ENCODE data around the gene TPD52L2. TPM values are rescaled to one million over a fixed set of nuclear protein-coding genes. Genes with fewer than 3 reads are reported as not detected.

Gene TPD52L2
- total RNA-seq: 124 and 128 TPM in 2 replicates

GRCh38 chr20:63864978-63865640, at the start of gene TPD52L2:
Gene TPD52L2 (plus strand): TSS chr20:63865270. CDS start chr20:63865366, 96 bp downstream.

DNA sequence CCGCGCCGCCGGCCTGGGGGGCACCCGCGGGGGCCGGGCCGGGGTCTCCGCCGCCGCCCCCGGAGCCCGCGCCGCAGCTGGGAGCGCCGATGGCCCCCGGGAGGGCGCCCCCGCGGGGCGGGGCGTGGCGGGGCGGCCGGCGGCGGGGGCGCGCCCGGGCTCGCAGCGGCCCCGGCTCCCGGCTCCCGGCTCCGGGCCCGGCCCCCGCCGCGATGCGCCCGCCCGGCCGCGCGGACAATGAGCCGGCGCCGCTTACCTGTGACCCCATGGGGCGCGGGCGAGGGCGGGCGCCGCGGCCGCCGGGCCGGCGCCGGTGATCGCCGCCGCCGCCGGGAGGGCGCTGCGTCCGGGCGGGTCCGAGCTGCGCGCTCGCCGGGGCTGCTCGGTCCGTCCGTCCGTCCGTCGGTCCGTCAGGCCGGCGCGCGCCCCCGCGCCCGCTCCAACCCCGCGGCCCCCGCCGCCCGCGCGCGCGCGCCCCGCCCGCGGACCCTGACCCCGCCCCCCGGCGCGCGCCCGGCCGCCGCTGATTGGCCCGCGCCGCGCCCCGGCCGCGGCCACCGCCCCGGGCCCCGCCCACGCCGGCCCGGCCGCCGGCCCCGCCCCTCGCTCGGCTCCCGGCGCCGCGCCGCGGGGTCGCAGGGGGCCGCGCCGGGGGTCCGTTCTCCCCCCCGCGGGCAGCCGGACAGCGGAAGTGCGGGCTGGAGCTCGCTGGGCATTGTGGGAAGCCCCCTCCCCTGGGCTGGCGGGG, 34.1 kb upstream of the TPD52L2 start, which contains the start of gene ZBTB46:
Gene ZBTB46 (minus strand): TSS at position 424 of the 748 bp plus-strand sequence. CDS start 40,507 bp downstream, outside the sequence.

GRCh38 chr20:63861365-63861934, 3.6 kb upstream of the TPD52L2 start, which contains the start of gene ABHD16B:
Gene ABHD16B (plus strand): TSS chr20:63861498. CDS start chr20:63861541, 43 bp downstream.

DNA sequence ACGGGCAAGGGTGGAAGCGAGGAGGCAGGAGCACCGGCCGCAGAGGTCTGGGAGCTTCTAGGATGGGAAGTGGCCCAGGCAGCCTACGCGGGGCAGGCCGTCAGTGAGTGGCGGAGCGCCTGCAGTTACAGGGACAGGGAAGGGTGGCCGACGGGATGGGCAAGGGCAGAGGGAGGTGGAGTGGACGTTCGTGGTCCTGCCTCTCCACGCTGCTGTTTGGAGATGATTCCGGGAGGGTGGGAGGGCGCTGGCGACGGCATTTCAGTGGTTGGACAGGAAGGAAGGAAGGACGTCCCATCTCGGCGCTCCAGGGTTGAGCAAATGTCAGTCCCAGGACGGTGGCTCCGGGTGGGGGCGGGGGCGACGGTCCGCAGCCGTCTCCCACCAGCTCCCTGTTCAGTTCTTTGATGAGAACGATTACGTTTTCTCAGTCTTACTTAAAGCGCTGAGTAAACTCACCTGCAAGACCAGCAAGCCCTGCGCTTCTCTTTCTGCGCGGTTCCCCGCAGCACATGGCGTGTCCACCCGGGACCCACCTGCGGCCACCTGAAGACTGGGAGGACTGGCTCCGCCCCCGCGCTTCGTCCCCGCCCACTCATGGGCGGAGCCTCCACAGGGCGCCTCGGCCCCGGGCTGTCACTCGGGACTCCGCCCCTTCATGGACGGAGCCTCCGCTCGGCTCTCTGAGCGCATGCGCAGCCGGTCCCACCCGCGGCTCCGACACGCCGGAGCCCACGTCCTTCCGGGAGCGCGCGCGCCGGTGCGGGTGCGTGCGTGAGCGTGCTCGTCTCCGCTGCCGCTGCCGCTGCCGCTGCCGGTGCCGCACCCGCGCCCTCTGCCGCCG, 29.5 kb downstream of the TPD52L2 start, which contains the start of gene DNAJC5:
Gene DNAJC5 (plus strand): TSS at position 769 of the 844 bp plus-strand sequence. CDS start 33,220 bp downstream, outside the sequence.

Other genes starting within 250 kb of the TPD52L2 start
- 9.2 and 10.9 TPM in 2 replicates for gene GMEB2, start 238.2 kb upstream of the TPD52L2 start, total RNA-seq
- gene STMN3, start 211.8 kb upstream of the TPD52L2 start, total RNA-seq: 62.0 and 67.4 TPM in 2 replicates
- gene RTEL1, start 207.0 kb upstream of the TPD52L2 start, total RNA-seq: 14.9 and 20.7 TPM in 2 replicates
- gene TNFRSF6B, start 168.6 kb upstream of the TPD52L2 start, total RNA-seq: 227 and 246 TPM in 2 replicates
- 36.8 and 41.2 TPM in 2 replicates for gene ARFRP1, start 157.3 kb upstream of the TPD52L2 start, total RNA-seq
- gene ZGPAT, start 157.2 kb upstream of the TPD52L2 start, total RNA-seq: 24.7 and 30.9 TPM in 2 replicates
- 5.2 and 6.7 TPM in 2 replicates for gene LIME1, start 128.6 kb upstream of the TPD52L2 start, total RNA-seq
- gene SLC2A4RG, start 125.5 kb upstream of the TPD52L2 start, total RNA-seq: 88.3 and 91.0 TPM in 2 replicates
- gene ZBTB46, start 34.0 kb upstream of the TPD52L2 start, total RNA-seq: 1.2 and 1.5 TPM in 2 replicates
- gene ABHD16B, start 3.8 kb upstream of the TPD52L2 start, total RNA-seq: not detected in 2 replicates
- gene DNAJC5, start 29.9 kb downstream of the TPD52L2 start, total RNA-seq: 23.8 and 27.4 TPM in 2 replicates
- gene UCKL1, start 91.1 kb downstream of the TPD52L2 start, total RNA-seq: 26.7 and 27.6 TPM in 2 replicates
- 7.7 and 8.2 TPM in 2 replicates for gene ZNF512B, start 104.7 kb downstream of the TPD52L2 start, total RNA-seq
- gene SAMD10, start 114.4 kb downstream of the TPD52L2 start, total RNA-seq: 2.2 and 4.5 TPM in 2 replicates
- 37.2 and 39.0 TPM in 2 replicates for gene PRPF6, start 115.9 kb downstream of the TPD52L2 start, total RNA-seq
- gene C20orf204, start 170.9 kb downstream of the TPD52L2 start, total RNA-seq: 0.15 TPM in 1 of 2 replicates, not detected in the other
- gene SOX18, start 184.4 kb downstream of the TPD52L2 start, total RNA-seq: 0.17 TPM in 1 of 2 replicates, not detected in the other
- gene TCEA2, start 197.9 kb downstream of the TPD52L2 start, total RNA-seq: 15.8 and 18.4 TPM in 2 replicates
- 10.4 and 10.7 TPM in 2 replicates for gene RGS19, start 214.2 kb downstream of the TPD52L2 start, total RNA-seq
- 0.67 and 0.74 TPM in 2 replicates for gene OPRL1, start 214.8 kb downstream of the TPD52L2 start, total RNA-seq
- gene LKAAEAR1, start 219.1 kb downstream of the TPD52L2 start, total RNA-seq: 0.84 TPM in 1 of 2 replicates, not detected in the other
- not detected in 2 replicates for gene NPBWR2, start 242.3 kb downstream of the TPD52L2 start, total RNA-seq

All from bronchus fibroblast of lung (primary cell).